ENCODE measurements around the gene SLC6A3.
"Not testable (repeated sequence)": the region's sequence is repeated elsewhere in the genome, so short reads cannot be mapped to it uniquely, and the experiment has no call there.

Gene SLC6A3

DNA sequence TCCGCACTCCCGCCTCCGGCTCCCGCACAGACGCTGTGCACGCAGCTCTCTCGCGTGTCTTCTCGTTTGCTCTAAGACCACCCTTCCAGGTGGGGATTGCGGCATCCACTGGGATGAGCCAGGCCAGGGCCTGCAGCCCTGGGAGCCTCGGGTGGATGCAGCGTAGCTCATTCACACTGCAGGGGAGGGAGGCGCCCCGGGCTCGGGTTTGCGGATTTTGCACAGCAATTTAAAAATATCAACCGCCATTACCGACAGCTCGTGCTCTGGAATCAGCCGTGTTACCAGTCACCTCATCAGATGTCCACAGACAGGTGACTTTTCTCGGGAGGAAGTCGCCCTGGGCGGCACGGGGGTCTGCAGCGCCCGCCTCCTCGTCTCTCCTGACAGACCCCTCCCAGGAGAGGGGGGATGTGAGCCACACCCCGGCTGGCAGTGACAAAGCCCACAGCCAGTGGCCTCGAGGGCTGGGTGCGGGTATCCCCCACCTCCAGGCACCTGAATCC is 20.8 kb upstream of the SLC6A3 start:
- DNase-seq (ENCODE audit: insufficient read length, low spot score) (no peak), FAIRE-seq (no peak)
- TF ChIP-seq POLR2AphosphoS5 (IDR thresholded peaks at IDR 0.05; ENCODE audit: low read depth, low read length) (no peak; the same call in 1 of the 2 replicates), POU2F2 (IDR thresholded peaks at IDR 0.05; ENCODE audit: low read depth, low read length) (no peak), TAF1 (IDR thresholded peaks at IDR 0.05; ENCODE audit: low read depth, low read length) (no peak), POLR2A (IDR thresholded peaks at IDR 0.05; ENCODE audit: low read depth, low read length) (no peak), SPI1 (IDR thresholded peaks at IDR 0.05; ENCODE audit: low read depth, low read length) (no peak), PAX5 (IDR thresholded peaks at IDR 0.05; ENCODE audit: insufficient read depth, low read length, severe bottlenecking) (no peak)

DNA sequence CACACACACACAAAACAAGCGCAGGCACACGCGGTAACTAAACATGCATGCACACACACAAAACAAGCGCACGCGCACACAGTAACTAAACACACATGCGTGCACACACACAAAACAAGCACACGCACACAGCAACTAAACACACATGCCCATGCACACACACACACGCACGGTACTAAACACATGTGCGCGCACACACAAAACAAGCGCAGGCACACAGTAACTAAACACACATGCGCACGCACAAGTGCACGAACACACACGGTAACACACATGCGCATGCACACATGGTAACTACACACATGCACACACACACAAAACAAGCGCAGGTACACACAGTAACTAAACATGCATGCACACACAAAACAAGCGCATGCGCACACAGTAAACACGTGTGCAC is 19.9 kb upstream of the SLC6A3 start:
- TF ChIP-seq SPI1 (IDR thresholded peaks at IDR 0.05; ENCODE audit: low read depth, low read length) (no peak), POLR2A (IDR thresholded peaks at IDR 0.05; ENCODE audit: low read depth, low read length) (no peak; the same call in 1 of the 2 replicates), PAX5 (IDR thresholded peaks at IDR 0.05; ENCODE audit: insufficient read depth, low read length, severe bottlenecking) (no peak), POU2F2 (IDR thresholded peaks at IDR 0.05; ENCODE audit: low read depth, low read length) (no peak), TAF1 (IDR thresholded peaks at IDR 0.05; ENCODE audit: low read depth, low read length) (no peak), POLR2AphosphoS5 (IDR thresholded peaks at IDR 0.05; ENCODE audit: low read depth, low read length) (no peak)
- DNase-seq (ENCODE audit: insufficient read length, low spot score) = no peak
- FAIRE-seq = peak; percentile 86

DNA sequence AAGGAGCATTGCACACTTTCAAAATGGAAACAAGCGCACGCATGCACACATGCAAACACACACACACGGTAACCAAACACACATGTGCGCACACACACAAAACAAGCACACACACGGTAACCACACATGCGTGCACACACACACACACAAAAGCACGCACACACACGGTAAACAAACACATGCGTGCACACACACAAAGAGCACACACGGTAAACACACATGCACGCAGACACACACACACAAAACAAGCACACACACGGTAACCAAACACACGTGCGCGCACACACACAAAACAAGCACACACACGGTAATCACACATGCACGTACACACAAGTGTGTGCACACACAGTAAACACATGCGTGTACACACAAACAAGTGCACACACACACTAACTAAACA is 19.3 kb upstream of the SLC6A3 start:
- no peak for TF ChIP-seq POLR2A (IDR thresholded peaks at IDR 0.05; ENCODE audit: low read depth, low read length)
- TF ChIP-seq PAX5 (IDR thresholded peaks at IDR 0.05; ENCODE audit: insufficient read depth, low read length, severe bottlenecking) = no peak
- no peak for TF ChIP-seq TAF1 (IDR thresholded peaks at IDR 0.05; ENCODE audit: low read depth, low read length)
- no peak for TF ChIP-seq SPI1 (IDR thresholded peaks at IDR 0.05; ENCODE audit: low read depth, low read length)
- TF ChIP-seq POU2F2 (IDR thresholded peaks at IDR 0.05; ENCODE audit: low read depth, low read length) = no peak
- no peak for TF ChIP-seq POLR2AphosphoS5 (IDR thresholded peaks at IDR 0.05; ENCODE audit: low read depth, low read length)
- no peak for FAIRE-seq
- DNase-seq (ENCODE audit: insufficient read length, low spot score) = no peak

DNA sequence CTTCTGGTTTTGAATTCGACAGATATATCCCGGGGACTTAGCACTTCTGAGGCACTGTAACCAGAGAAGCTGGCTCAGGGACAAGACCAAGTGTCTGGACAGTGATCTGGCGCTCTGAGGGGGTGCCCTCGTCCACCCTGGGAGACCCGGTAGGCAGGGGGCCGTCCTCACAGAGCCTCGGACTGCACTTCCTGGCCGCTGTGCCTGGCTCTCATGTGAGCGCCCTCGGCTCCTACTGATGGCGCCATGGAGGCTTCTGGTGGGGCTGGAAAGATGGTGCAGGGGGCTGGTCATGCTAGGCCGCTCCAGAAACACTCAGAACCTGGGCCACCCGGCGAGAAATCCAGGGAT is 18.8 kb upstream of the SLC6A3 start:
- TF ChIP-seq POU2F2 (IDR thresholded peaks at IDR 0.05; ENCODE audit: low read depth, low read length) = no peak
- no peak for TF ChIP-seq POLR2A (IDR thresholded peaks at IDR 0.05; ENCODE audit: low read depth, low read length)
- no peak for TF ChIP-seq TAF1 (IDR thresholded peaks at IDR 0.05; ENCODE audit: low read depth, low read length)
- TF ChIP-seq POLR2AphosphoS5 (IDR thresholded peaks at IDR 0.05; ENCODE audit: low read depth, low read length) = no peak
- no peak for TF ChIP-seq SPI1 (IDR thresholded peaks at IDR 0.05; ENCODE audit: low read depth, low read length)
- no peak for TF ChIP-seq PAX5 (IDR thresholded peaks at IDR 0.05; ENCODE audit: insufficient read depth, low read length, severe bottlenecking)
- no peak for DNase-seq (ENCODE audit: insufficient read length, low spot score)
- FAIRE-seq = no peak

DNA sequence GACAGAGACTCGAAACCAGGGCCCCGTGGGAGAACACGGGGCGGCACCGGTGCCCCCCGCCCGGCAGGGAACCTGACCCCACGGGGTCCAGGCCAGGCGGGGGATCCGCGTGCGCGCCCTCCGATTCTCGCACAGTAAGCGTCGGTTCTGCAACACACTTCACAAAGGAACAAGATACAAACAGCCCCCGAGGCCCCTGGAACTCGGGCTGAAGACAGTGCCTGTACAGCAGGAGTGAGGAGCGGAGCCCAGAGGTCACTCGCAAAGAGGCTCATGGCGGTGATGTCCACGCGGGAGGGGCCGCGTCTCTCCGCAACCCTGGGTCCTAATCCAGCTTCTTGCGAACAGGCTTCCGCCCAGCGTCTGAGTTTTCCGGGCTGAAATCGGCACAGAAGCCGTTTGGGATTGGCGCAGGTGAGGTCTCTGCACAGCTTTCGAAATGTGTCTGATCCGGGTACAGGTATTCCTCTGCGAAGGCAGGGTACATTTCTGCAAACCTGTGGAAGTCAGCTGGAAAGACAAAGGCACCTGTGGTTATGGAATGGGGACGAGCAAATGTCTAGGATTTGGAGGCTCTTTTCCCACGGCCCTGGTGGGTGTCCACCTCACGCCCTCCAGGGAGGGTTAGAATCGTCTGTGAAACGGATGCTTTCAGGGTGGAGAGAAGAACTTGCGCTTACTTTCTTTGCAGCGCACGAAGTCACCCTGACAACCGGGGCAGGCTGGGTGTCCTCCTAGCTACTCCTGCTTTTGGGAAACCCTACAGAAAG is 18.3 kb upstream of the SLC6A3 start:
- no peak for TF ChIP-seq PAX5 (IDR thresholded peaks at IDR 0.05; ENCODE audit: insufficient read depth, low read length, severe bottlenecking)
- no peak for TF ChIP-seq POLR2A (IDR thresholded peaks at IDR 0.05; ENCODE audit: low read depth, low read length)
- TF ChIP-seq SPI1 (IDR thresholded peaks at IDR 0.05; ENCODE audit: low read depth, low read length) = no peak
- no peak for TF ChIP-seq TAF1 (IDR thresholded peaks at IDR 0.05; ENCODE audit: low read depth, low read length)
- no peak for TF ChIP-seq POU2F2 (IDR thresholded peaks at IDR 0.05; ENCODE audit: low read depth, low read length)
- TF ChIP-seq POLR2AphosphoS5 (IDR thresholded peaks at IDR 0.05; ENCODE audit: low read depth, low read length) = no peak
- FAIRE-seq (no peak), DNase-seq (ENCODE audit: insufficient read length, low spot score) (no peak)

DNA sequence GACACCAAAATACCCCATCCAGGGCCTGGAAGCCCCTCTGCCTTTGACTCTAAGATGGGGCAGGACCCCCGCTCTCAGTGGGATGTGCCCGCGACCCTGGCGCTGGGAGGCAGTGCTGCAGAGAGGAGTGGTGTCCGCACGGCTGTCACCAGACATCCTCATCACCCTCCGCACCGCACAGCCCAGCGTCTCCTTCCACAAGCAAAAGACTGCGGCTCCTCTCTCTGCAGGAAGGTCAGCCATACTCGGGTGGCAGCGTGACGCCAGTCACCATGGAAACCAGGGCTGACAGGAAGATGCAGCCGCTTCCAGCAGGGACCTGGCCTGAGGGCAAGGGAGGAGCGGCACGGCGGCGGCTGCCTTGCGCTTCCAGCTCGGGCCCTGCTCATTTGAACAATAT is 17.1 kb upstream of the SLC6A3 start:
- no peak for FAIRE-seq

DNA sequence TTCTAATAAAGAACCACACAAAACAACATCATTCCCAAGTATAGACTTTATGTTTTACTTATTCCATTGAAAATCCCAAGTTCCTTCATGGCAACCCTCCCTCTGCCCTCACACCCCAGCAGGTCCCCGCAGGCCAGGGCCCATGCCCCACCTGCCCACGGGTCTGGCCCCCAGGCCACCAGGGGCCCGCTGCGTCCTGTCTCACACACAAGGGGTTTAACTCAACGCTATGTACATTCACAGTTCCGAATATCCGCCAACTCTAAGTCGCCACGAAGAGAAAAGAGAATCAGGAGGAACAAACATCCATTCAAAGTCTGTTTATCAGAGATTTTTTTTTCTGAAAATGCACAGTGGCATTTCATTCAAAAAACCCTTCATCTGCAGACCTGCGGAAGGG is 16.2 kb upstream of the SLC6A3 start:
- TF ChIP-seq POLR2A (IDR thresholded peaks at IDR 0.05; ENCODE audit: low read depth, low read length) (no peak), TAF1 (IDR thresholded peaks at IDR 0.05; ENCODE audit: low read depth, low read length) (no peak), PAX5 (IDR thresholded peaks at IDR 0.05; ENCODE audit: insufficient read depth, low read length, severe bottlenecking) (no peak), POLR2AphosphoS5 (IDR thresholded peaks at IDR 0.05; ENCODE audit: low read depth, low read length) (no peak), POU2F2 (IDR thresholded peaks at IDR 0.05; ENCODE audit: low read depth, low read length) (no peak), SPI1 (IDR thresholded peaks at IDR 0.05; ENCODE audit: low read depth, low read length) (no peak)
- DNase-seq (ENCODE audit: insufficient read length, low spot score) (no peak), FAIRE-seq (no peak)

More for the DNA sequence above, 17.1 kb upstream of the SLC6A3 start:
- no peak for TF ChIP-seq PAX5 (IDR thresholded peaks at IDR 0.05; ENCODE audit: insufficient read depth, low read length, severe bottlenecking)
- TF ChIP-seq SPI1 (IDR thresholded peaks at IDR 0.05; ENCODE audit: low read depth, low read length) = no peak
- no peak for TF ChIP-seq POU2F2 (IDR thresholded peaks at IDR 0.05; ENCODE audit: low read depth, low read length)
- no peak for TF ChIP-seq POLR2A (IDR thresholded peaks at IDR 0.05; ENCODE audit: low read depth, low read length)
- TF ChIP-seq TAF1 (IDR thresholded peaks at IDR 0.05; ENCODE audit: low read depth, low read length) = no peak
- TF ChIP-seq POLR2AphosphoS5 (IDR thresholded peaks at IDR 0.05; ENCODE audit: low read depth, low read length) = no peak
- no peak for DNase-seq (ENCODE audit: insufficient read length, low spot score)

DNA sequence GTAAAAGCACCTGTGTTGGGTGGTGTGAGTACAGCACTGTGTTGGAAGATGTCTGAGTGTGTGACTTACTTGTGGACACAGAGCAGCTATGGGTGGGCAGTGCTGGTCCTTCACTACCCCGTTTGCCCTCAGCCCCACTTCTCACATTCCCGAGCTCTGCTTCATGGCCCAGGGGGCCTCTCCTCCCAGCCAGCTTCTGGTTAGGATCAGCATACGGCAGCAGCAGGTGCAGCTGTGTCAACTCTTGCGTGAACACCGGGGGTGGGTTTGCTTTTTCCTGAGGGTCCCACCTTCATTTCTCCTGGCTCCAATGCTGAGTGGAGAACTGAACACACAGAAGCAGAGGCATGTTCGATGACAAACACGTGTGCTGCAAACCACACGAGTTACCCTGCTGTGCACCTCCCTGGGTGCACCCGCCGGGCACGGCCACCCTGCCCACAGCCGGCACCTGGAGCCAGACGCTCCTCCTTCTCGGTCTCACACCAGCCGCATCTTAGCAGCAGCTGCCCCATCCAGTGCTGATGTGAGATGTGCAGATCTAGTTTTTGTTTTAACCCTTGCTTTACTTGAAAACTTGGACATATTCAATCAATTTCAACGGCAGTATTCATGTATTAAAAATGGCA is 14.9 kb upstream of the SLC6A3 start:
- no peak for FAIRE-seq
- TF ChIP-seq POLR2AphosphoS5 (IDR thresholded peaks at IDR 0.05; ENCODE audit: low read depth, low read length) (peak; percentile 57; the same call in 1 of the 2 replicates), TAF1 (IDR thresholded peaks at IDR 0.05; ENCODE audit: low read depth, low read length) (no peak)
- DNase-seq (ENCODE audit: insufficient read length, low spot score) = no peak

DNA sequence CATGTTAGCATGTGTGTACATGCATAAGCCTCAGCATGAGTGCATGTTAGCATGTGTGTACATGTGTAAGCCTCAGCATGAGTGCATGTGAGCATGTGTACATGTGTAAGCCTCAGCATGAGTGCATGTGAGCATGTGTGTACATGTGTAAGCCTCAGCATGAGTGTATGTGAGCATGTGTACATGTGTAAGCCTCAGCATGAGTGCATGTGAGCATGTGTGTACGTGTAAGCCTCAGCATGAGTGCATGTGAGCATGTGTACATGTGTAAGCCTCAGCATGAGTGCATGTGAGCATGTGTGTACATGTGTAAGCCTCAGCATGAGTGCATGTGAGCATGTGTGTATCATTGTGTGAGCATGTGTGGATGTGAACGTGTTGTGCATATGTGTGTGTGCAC is 14.2 kb upstream of the SLC6A3 start:
- DNase-seq (ENCODE audit: insufficient read length, low spot score) = not testable (repeated sequence)
- peak; percentile 52 for FAIRE-seq

DNA sequence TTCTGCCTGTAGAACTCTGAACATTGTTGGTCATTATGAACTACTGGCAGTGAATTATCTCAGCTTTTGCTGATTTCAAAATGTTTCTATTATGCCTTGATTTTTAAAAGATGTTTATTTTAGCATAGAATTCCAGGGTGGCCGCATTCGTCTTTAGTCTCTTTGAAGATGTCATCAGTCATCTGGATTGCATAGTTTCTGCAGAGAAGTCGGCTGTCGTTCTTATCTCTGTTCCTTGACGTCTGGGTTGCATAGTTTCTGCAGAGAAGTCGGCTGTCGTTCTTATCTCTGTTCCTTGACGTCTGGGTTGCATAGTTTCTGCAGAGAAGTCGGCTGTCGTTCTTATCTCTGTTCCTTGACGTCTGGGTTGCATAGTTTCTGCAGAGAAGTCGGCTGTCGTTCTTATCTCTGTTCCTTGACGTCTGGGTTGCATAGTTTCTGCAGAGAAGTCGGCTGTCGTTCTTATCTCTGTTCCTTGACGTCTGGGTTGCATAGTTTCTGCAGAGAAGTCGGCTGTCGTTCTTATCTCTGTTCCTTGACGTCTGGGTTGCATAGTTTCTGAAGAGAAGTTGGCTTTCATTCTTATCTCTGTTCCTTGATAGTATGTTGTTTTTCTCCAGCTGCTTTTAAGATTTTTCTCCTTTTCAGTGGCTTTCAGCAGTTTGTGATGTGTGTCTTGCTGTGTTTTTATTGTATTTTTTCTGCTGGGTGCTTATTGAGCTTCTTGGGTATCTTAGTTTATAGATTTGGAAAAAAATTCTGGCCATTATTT is 11.1 kb upstream of the SLC6A3 start:
- not testable (repeated sequence) for DNase-seq (ENCODE audit: insufficient read length, low spot score); FAIRE-seq
